ENCODE data around the gene KCNIP3.
"Not testable (repeated sequence)": the region's sequence is repeated elsewhere in the genome, so short reads cannot be mapped to it uniquely, and the experiment has no call there.

Gene KCNIP3

GRCh38 chr2:95401480-95401879 is 104.3 kb downstream of the KCNIP3 start:
- H3K4me3 ChIP-seq (ENCODE audit: insufficient read length, low read depth), result peak overlapping the region; percentile 94
- no peaks in the 10 kb centered on the region for H3K36me3 ChIP-seq (ENCODE audit: insufficient read depth, insufficient read length, low read length)
- TF ChIP-seq SUZ12 (IDR thresholded peaks at IDR 0.05; ENCODE audit: extremely low read depth, insufficient read depth, insufficient read length) (no peak), ZNF274 (IDR thresholded peaks at IDR 0.05; ENCODE audit: low read depth, low read length) (no peak), YY1 (IDR thresholded peaks at IDR 0.05; ENCODE audit: insufficient read depth, insufficient read length) (no peak)
- H3K27me3 ChIP-seq (ENCODE audit: insufficient read depth, insufficient read length), result peaks cover 7% of the 10 kb centered on the region
- H3K9ac ChIP-seq (ENCODE audit: insufficient read length, low read depth), result peak overlapping the region; percentile 91
- H3K4me1 ChIP-seq (ENCODE audit: insufficient read depth, insufficient read length), result peaks cover 3% of the 10 kb centered on the region
- no peak for DNase-seq (ENCODE audit: low read depth, low spot score)
- no peaks in the 10 kb centered on the region for H3K9me3 ChIP-seq (ENCODE audit: insufficient read depth, low read length)

DNA sequence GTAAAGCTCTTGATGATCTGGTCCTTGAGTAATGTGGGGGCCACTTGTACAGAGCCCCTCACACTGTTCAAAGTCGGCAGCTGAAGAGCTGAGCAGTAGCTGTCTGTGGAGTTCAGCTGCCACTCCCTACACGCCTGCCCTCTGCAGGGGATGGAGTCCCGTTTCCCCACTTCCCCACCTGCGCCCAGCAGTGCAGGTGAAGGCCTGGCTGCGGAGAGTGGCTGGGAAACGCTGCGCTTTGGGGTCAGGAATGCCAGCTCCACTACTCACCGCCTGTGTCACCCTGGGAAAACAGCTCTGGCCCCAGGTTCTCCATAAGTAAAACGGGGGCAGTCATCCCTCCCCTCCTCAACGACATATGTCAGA is 104.8 kb downstream of the KCNIP3 start:
- Histone ChIP-seq H3K4me3 (ENCODE audit: insufficient read length, low read depth) (peak overlapping the region; percentile 94), H3K9ac (ENCODE audit: insufficient read length, low read depth) (peak overlapping the region; percentile 91)
- H3K4me1 ChIP-seq (ENCODE audit: insufficient read depth, insufficient read length); H3K27me3 ChIP-seq (ENCODE audit: insufficient read depth, insufficient read length); H3K36me3 ChIP-seq (ENCODE audit: insufficient read depth, insufficient read length, low read length); DNase-seq (ENCODE audit: low read depth, low spot score); H3K9me3 ChIP-seq (ENCODE audit: insufficient read depth, low read length): not testable (repeated sequence)

GRCh38 chr2:95402370-95403203 is 105.4 kb downstream of the KCNIP3 start, which contains the start of gene FAHD2A:
FAHD2A (plus strand) TSS chr2:95402708; CDS start chr2:95405559, 2,851 bp downstream.
- Histone ChIP-seq H3K27me3 (ENCODE audit: insufficient read depth, insufficient read length) (peaks cover 7% of the 10 kb centered on the region), H3K9me3 (ENCODE audit: insufficient read depth, low read length) (no peaks in the 10 kb centered on the region), H3K4me1 (ENCODE audit: insufficient read depth, insufficient read length) (peaks cover 3% of the 10 kb centered on the region), H3K36me3 (ENCODE audit: insufficient read depth, insufficient read length, low read length) (peaks cover 9% of the 10 kb centered on the region), H3K9ac (ENCODE audit: insufficient read length, low read depth) (peak within 1 kb of the TSS; percentile 91), H3K4me3 (ENCODE audit: insufficient read length, low read depth) (peak within 1 kb of the TSS; percentile 94)
- TF ChIP-seq YY1 (IDR thresholded peaks at IDR 0.05; ENCODE audit: insufficient read depth, insufficient read length) (no peak), ZNF274 (IDR thresholded peaks at IDR 0.05; ENCODE audit: low read depth, low read length) (no peak)
- peak; percentile 80 for DNase-seq (ENCODE audit: low read depth, low spot score)

DNA sequence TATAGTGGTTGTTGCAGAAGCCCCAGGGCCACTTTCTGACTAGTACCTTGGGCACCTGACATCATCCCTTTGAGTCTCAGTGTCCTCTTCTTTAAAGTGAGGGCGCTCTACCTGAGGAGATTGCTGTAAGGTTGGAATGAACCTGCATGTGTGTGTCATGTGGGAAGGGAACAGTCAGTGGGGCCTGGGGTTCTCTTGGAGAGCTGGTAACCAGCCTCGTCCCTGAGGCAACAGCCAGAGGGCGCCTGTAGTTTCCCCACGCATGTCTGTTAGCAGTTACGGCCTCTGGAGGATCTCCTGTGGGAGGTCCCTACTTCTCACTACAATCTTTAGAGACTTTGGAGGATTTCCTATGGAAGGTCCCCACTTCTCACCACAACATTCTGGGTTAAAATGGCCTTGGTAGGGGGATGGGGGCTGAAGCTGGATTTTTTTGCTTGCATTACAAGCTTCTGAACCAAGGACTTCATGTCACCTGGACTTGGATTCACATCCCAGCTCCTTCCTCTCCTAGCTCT is 106.1 kb downstream of the KCNIP3 start:
- not testable (repeated sequence) for H3K4me1 ChIP-seq (ENCODE audit: insufficient read depth, insufficient read length); DNase-seq (ENCODE audit: low read depth, low spot score); H3K27me3 ChIP-seq (ENCODE audit: insufficient read depth, insufficient read length); H3K9me3 ChIP-seq (ENCODE audit: insufficient read depth, low read length)
- Histone ChIP-seq H3K36me3 (ENCODE audit: insufficient read depth, insufficient read length, low read length) (peaks cover 12% of the 10 kb centered on the region), H3K9ac (ENCODE audit: insufficient read length, low read depth) (peak overlapping the region; percentile 91), H3K4me3 (ENCODE audit: insufficient read length, low read depth) (peak overlapping the region; percentile 94)

DNA sequence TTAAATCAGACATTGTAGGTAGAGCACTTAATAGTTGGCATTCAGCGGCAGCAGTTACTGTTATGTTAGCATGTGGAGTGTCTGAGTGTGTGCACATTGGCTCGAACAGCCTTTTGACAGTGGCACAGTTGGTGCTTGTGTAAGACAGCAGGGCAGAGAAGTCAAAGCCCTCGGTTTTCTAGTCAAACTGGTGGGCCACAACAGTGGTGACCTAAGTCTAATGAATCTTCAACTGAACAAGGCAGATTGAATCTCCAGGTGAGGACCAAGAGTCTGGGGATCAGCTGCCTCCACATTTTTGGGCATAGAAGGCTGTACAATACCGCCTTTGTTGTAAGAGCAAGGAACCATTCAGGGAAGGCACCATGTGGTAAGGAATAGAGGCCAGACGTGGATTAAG is 106.7 kb downstream of the KCNIP3 start:
- peaks cover 15% of the 10 kb centered on the region for H3K36me3 ChIP-seq (ENCODE audit: insufficient read depth, insufficient read length, low read length)
- DNase-seq (ENCODE audit: low read depth, low spot score); H3K27me3 ChIP-seq (ENCODE audit: insufficient read depth, insufficient read length); H3K4me3 ChIP-seq (ENCODE audit: insufficient read length, low read depth); H3K9me3 ChIP-seq (ENCODE audit: insufficient read depth, low read length); H3K4me1 ChIP-seq (ENCODE audit: insufficient read depth, insufficient read length); H3K9ac ChIP-seq (ENCODE audit: insufficient read length, low read depth): not testable (repeated sequence)

DNA sequence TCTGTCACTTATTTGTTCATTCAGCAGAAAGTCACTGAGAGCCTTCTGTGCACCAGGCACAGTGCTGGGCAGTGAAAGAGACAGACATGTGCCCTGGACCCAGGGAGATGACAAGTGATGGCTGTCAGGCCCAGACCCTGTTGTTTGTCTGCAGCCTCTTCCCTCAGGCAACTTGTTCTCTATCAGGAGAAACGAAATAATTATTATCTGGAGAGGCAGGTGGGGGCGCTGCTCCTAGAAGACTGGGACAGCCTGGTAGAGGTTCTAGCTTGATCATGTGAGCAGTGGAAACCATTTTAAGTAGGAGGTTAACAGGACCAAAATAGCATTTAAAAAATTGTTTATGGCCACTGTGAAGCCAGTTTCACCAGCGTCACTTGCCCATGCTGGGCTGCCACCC is 107.5 kb downstream of the KCNIP3 start:
- not testable (repeated sequence) for H3K9ac ChIP-seq (ENCODE audit: insufficient read length, low read depth); H3K27me3 ChIP-seq (ENCODE audit: insufficient read depth, insufficient read length); DNase-seq (ENCODE audit: low read depth, low spot score); H3K9me3 ChIP-seq (ENCODE audit: insufficient read depth, low read length); H3K4me1 ChIP-seq (ENCODE audit: insufficient read depth, insufficient read length); H3K4me3 ChIP-seq (ENCODE audit: insufficient read length, low read depth)
- H3K36me3 ChIP-seq (ENCODE audit: insufficient read depth, insufficient read length, low read length), result peaks cover 21% of the 10 kb centered on the region

- H3K27me3 ChIP-seq (ENCODE audit: insufficient read depth, insufficient read length); H3K9ac ChIP-seq (ENCODE audit: insufficient read length, low read depth); DNase-seq (ENCODE audit: low read depth, low spot score); H3K9me3 ChIP-seq (ENCODE audit: insufficient read depth, low read length); H3K4me1 ChIP-seq (ENCODE audit: insufficient read depth, insufficient read length); H3K4me3 ChIP-seq (ENCODE audit: insufficient read length, low read depth): not testable (repeated sequence)
- peaks cover 38% of the 10 kb centered on the region for H3K36me3 ChIP-seq (ENCODE audit: insufficient read depth, insufficient read length, low read length)
Measured at GRCh38 chr2:95411239-95411638, 114.1 kb downstream of the KCNIP3 start.

DNA sequence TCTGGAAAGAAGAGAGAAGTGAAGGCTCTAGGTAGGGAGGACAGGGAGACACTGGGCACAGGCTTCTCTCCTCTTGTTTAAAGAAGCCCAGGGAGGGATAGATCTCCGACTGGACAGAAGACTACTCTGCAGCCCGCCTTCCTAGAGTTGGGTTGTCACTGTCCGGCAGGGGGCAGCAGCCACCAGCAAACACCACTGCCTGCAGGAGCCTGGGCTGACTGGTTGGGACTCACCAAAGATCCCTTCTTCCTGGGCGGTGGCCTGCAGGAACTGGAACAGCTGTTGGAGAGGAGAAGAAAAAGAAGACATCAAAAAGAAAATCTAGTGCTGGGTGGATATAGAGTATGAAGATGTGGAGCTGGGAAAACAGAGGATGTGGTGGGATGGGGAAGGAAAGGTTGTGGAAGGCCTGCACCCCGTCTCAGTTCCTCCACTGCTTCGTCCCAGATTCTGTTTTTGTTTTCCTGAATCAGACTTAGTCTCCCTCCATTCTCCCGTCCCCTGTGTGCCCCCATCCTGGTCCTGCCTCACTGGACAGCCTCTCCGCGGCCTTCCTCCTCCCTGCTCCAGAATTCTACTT is 117.0 kb downstream of the KCNIP3 start:
- H3K36me3 ChIP-seq (ENCODE audit: insufficient read depth, insufficient read length, low read length), result peaks cover 21% of the 10 kb centered on the region
- not testable (repeated sequence) for H3K9me3 ChIP-seq (ENCODE audit: insufficient read depth, low read length); H3K4me1 ChIP-seq (ENCODE audit: insufficient read depth, insufficient read length); H3K4me3 ChIP-seq (ENCODE audit: insufficient read length, low read depth); H3K9ac ChIP-seq (ENCODE audit: insufficient read length, low read depth); H3K27me3 ChIP-seq (ENCODE audit: insufficient read depth, insufficient read length)
- DNase-seq (ENCODE audit: low read depth, low spot score), result peak; percentile 54

DNA sequence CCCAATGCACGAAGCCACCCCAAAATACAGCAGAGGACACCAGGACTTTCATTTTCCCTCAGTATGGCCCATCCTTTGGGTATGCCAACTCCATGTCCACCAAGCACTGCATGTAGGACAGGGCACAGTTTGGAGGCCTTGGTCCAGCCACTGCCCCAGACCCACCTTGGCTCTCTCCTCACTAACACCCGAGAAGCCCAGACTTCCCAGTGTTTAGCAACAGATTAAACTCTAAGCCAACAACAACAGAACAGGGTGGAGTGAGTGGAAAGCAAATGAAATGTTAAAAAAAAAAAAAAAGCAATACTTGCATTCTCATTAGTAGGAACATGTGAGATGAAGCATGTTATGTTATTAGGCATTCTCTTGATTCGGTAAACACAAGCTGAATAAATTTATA is 118.0 kb downstream of the KCNIP3 start:
- not testable (repeated sequence) for H3K9me3 ChIP-seq (ENCODE audit: insufficient read depth, low read length); DNase-seq (ENCODE audit: low read depth, low spot score); H3K4me3 ChIP-seq (ENCODE audit: insufficient read length, low read depth); H3K9ac ChIP-seq (ENCODE audit: insufficient read length, low read depth); H3K4me1 ChIP-seq (ENCODE audit: insufficient read depth, insufficient read length); H3K27me3 ChIP-seq (ENCODE audit: insufficient read depth, insufficient read length)
- peaks cover 14% of the 10 kb centered on the region for H3K36me3 ChIP-seq (ENCODE audit: insufficient read depth, insufficient read length, low read length)

GRCh38 chr2:95415561-95415960 is 118.4 kb downstream of the KCNIP3 start:
- not testable (repeated sequence) for H3K9me3 ChIP-seq (ENCODE audit: insufficient read depth, low read length); H3K4me3 ChIP-seq (ENCODE audit: insufficient read length, low read depth); DNase-seq (ENCODE audit: low read depth, low spot score); H3K27me3 ChIP-seq (ENCODE audit: insufficient read depth, insufficient read length); H3K9ac ChIP-seq (ENCODE audit: insufficient read length, low read depth); H3K4me1 ChIP-seq (ENCODE audit: insufficient read depth, insufficient read length)
- peaks cover 12% of the 10 kb centered on the region for H3K36me3 ChIP-seq (ENCODE audit: insufficient read depth, insufficient read length, low read length)

DNA sequence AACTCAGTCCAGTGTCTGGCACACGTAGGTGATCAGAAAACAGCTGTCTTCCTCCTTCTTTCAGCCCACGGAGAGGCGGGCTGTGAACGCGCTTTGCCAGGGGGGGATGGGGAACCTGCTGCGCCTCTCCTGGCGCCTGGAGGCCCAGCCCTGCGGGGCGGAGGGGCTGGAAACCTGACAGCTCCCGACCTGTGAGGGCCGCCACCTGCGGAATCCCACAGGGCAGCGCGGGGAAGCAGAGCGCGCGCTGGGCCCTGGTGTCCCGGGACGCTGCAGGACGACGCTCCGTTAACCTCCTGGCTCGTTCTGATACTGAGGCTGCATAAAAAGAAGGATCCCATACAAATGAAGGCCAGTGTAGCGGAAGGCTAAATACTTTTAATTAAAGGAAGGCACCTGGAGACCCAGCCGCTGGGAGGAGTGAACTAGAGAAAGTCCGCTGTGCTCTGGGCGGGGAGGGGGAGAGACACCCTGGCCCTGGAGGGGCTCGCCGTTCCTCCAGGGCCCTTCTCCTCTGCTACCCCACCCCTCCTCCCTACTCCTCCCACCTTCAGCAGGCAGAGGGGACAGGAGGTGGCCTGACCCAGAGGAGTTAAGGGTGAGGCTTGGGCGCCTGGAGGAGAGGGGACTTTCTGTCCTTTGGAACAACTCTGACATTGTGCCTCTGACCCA is 130.2 kb downstream of the KCNIP3 start:
- not testable (repeated sequence) for DNase-seq (ENCODE audit: low read depth, low spot score); H3K9ac ChIP-seq (ENCODE audit: insufficient read length, low read depth); H3K4me3 ChIP-seq (ENCODE audit: insufficient read length, low read depth); H3K4me1 ChIP-seq (ENCODE audit: insufficient read depth, insufficient read length); H3K36me3 ChIP-seq (ENCODE audit: insufficient read depth, insufficient read length, low read length); H3K27me3 ChIP-seq (ENCODE audit: insufficient read depth, insufficient read length); H3K9me3 ChIP-seq (ENCODE audit: insufficient read depth, low read length)

All from NT2/D1 (cell line).